Common myeloid progenitor, CD34-positive (primary cell): ENCODE results near the gene SORT1.

Experiments used
- CTCF ChIA-PET: fragments of 350-600 bp; sonication (Branson Sonifier 250); formaldehyde crosslinking; loops from one replicate; lab custom pipeline; 2021; ENCODE audit warnings: antibody characterized with exemption; lab: Charles Lee
- POLR2A ChIA-PET: fragments of 350-600 bp; sonication (Branson Sonifier 250); formaldehyde crosslinking; loops from one replicate; lab custom pipeline; 2021; ENCODE audit warnings: antibody characterized with exemption; lab: Charles Lee
- DNase-seq, 3 donors: peaks; one replicate each; pipeline versions ENCODE4 v3.0.0 to v3.0.0-alpha.2; 2013
- H3K27ac ChIP-seq, 2 experiments: 1 replicate in 1 of 2; 2 replicates in 1 of 2; pipeline ENCODE4 v1.7.0; 2013; ENCODE audit warnings: inconsistent platforms in 2 of 2, low read length in 2 of 2, mild to moderate bottlenecking in 2 of 2, low read depth in 1 of 2, moderate library complexity in 1 of 2; ENCODE audit not compliant: severe bottlenecking in 2 of 2, insufficient read depth in 1 of 2, poor library complexity in 1 of 2
- H3K27me3 ChIP-seq, 5 experiments: replicated peaks in 2 of 5; 1 replicate in 3 of 5; 2 replicates in 2 of 5; pipeline versions ENCODE4 v1.6.1 to v1.7.0; 2013; ENCODE audit warnings: low read length in 4 of 5, mild to moderate bottlenecking in 2 of 5, moderate library complexity in 2 of 5, inconsistent platforms in 1 of 5; ENCODE audit not compliant: insufficient read depth in 5 of 5, control insufficient read depth in 4 of 5
- H3K36me3 ChIP-seq, 4 experiments: 1 replicate in 2 of 4; 2 replicates in 2 of 4; pipeline versions ENCODE4 v1.6.1 to v1.7.0; 2013; ENCODE audit warnings: low read length in 3 of 4, control low read depth in 1 of 4, mild to moderate bottlenecking in 1 of 4; ENCODE audit not compliant: control insufficient read depth in 4 of 4, insufficient read depth in 4 of 4
- H3K4me1 ChIP-seq, 4 experiments: 1 replicate in 3 of 4; 2 replicates in 1 of 4; pipeline versions ENCODE4 v1.6.1 to v1.7.1; 2013; ENCODE audit warnings: low read length in 3 of 4, mild to moderate bottlenecking in 3 of 4, control low read depth in 1 of 4, inconsistent platforms in 1 of 4, moderate library complexity in 1 of 4; ENCODE audit not compliant: control insufficient read depth in 4 of 4, insufficient read depth in 4 of 4; ENCODE audit errors: control extremely low read depth in 1 of 4
- H3K4me3 ChIP-seq, 7 experiments: 1 replicate in 4 of 7; 2 replicates in 3 of 7; pipeline versions ENCODE4 v1.5.1 to v1.7.0; 2013; ENCODE audit warnings: mild to moderate bottlenecking in 7 of 7, low read length in 6 of 7, moderate library complexity in 6 of 7, inconsistent platforms in 2 of 7, low read depth in 2 of 7, control low read depth in 1 of 7; ENCODE audit not compliant: insufficient read depth in 4 of 7, control insufficient read depth in 1 of 7; ENCODE audit errors: extremely low read depth in 1 of 7
- H3K9me3 ChIP-seq, 5 experiments: 1 replicate in 4 of 5; 2 replicates in 1 of 5; pipeline versions ENCODE4 v1.6.1 to v1.7.1; 2013; ENCODE audit warnings: low read length in 4 of 5, mild to moderate bottlenecking in 2 of 5, inconsistent platforms in 1 of 5, low read depth in 1 of 5, moderate library complexity in 1 of 5; ENCODE audit not compliant: control insufficient read depth in 4 of 5, insufficient read depth in 2 of 5; ENCODE audit errors: control extremely low read depth in 1 of 5
- WGBS: methylation state at CpG from one replicate; pipeline ENCODE4 v1.1.5; 2013; ENCODE audit not compliant: insufficient coverage; 5-methylcytosine and 5-hydroxymethylcytosine counted together

The SORT1 gene

DNA sequence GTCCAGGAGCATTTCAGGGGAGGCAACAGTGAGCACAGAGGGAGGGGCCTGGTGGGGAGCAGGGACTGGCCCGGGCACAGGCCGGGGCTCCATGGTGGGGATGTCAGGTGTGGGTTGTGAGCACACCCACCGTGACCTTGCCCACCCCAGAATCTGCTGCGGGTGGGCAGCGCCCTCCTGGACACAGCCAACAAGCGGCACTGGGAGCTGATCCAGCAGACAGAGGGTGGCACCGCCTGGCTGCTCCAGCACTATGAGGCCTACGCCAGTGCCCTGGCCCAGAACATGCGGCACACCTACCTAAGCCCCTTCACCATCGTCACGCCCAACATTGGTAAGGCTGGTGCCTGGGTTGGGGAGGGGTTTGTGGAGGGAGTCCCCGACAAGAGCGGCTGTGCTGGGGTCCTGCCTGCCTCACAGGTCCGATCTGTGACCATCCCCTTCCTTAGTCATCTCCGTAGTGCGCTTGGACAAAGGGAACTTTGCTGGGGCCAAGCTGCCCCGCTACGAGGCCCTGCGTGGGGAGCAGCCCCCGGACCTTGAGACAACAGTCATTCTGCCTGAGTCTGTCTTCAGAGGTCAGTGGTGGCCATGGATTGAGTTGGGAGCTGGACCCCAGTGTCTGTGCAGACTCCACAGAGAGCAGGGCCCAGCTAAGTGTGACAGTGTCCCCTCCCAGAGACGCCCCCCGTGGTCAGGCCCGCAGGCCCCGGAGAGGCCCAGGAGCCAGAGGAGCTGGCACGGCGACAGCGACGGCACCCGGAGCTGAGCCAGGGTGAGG lies 129.1 kb downstream of the SORT1 start:
- 95% methylated on average over 20 of the region's 29 CpGs for WGBS
- Histone ChIP-seq H3K4me3 (no peak overlapping the region), H3K9me3 (no peaks in the 10 kb centered on the region), H3K27ac (no peak overlapping the region), H3K36me3 (no peaks in the 10 kb centered on the region), H3K4me1 (peaks cover 0 to 3% (median 2%) of the 10 kb centered on the region in 4 experiments), H3K27me3 (peaks cover 0 to 5% (median 0%) of the 10 kb centered on the region in 5 experiments)
- ChIA-PET CTCF (interaction anchor here (0.7 to 2.0 kb wide), 7 partner anchors 9 to 264 kb away, joined by 3 to 8 read pairs (median 4); partner anchors contain the start of gene SORT1), POLR2A (no interaction called here)
- DNase-seq, result no peak

GRCh38 chr1:109267743-109268300 lies 129.9 kb downstream of the SORT1 start:
- H3K9me3 ChIP-seq, result no peaks in the 10 kb centered on the region
- H3K27me3 ChIP-seq, result peaks cover 0 to 12% (median 0%) of the 10 kb centered on the region in 5 experiments
- H3K36me3 ChIP-seq, result no peaks in the 10 kb centered on the region
- ChIA-PET CTCF (interaction anchor here (0.8 to 2.0 kb wide), 5 partner anchors 8 to 267 kb away, joined by 3 to 8 read pairs (median 4); no protein-coding TSS in a partner anchor), POLR2A (no interaction called here)
- no peak overlapping the region for H3K4me3 ChIP-seq
- no peak for DNase-seq
- H3K27ac ChIP-seq, result no peak overlapping the region
- WGBS, result 97% methylated on average over 16 of the region's 17 CpGs
- H3K4me1 ChIP-seq, result no peaks in the 10 kb centered on the region

- POLR2A ChIA-PET, result no interaction called here
- Histone ChIP-seq H3K4me3 (no peak overlapping the region), H3K9me3 (no peaks in the 10 kb centered on the region), H3K27me3 (peaks cover 0 to 21% (median 0%) of the 10 kb centered on the region in 5 experiments), H3K36me3 (no peaks in the 10 kb centered on the region), H3K4me1 (no peaks in the 10 kb centered on the region), H3K27ac (no peak overlapping the region)
- no peak for DNase-seq
- CTCF ChIA-PET, result interaction anchor here (0.9 to 8.7 kb wide), 3 partner anchors 27 to 268 kb away, joined by 4 to 95 read pairs (median 4); partner anchors contain the start of gene SORT1
- WGBS, result 91% methylated on average over 11 of the region's 11 CpGs
These were observed 130.8 kb downstream of the SORT1 start for GRCh38 chr1:109266965-109267364.

DNA sequence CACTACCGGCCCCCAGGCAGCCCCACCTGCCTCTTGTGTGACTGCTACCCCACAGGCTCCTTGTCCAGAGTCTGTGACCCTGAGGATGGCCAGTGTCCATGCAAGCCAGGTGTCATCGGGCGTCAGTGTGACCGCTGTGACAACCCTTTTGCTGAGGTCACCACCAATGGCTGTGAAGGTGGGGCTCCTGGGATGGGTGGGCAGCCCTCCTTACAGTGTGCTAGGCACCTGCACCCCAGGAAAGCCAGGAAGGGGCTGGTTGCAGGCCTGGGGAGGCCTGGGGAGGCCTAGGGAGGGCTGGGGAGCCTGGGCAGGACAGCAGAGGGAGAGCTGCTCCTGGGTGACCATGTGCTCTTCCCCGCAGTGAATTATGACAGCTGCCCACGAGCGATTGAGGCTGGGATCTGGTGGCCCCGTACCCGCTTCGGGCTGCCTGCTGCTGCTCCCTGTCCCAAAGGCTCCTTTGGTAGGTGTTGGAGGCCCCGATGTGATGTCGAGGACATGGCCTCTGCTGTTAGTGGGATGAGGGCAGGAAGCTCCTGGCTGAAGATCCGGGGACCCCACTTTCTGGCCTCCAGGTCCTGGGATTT lies 131.9 kb downstream of the SORT1 start:
- ChIA-PET CTCF (interaction anchor here (0.6 to 8.7 kb wide), 7 partner anchors 12 to 268 kb away, joined by 3 to 95 read pairs (median 4); partner anchors contain the start of gene SORT1), POLR2A (no interaction called here)
- 100% methylated on average over 3 of the region's 13 CpGs for WGBS
- DNase-seq, result no peak
- Histone ChIP-seq H3K9me3 (no peaks in the 10 kb centered on the region), H3K4me1 (no peaks in the 10 kb centered on the region), H3K27ac (no peak overlapping the region), H3K27me3 (peaks cover 0 to 25% (median 0%) of the 10 kb centered on the region in 5 experiments), H3K4me3 (no peak overlapping the region), H3K36me3 (no peaks in the 10 kb centered on the region)

DNA sequence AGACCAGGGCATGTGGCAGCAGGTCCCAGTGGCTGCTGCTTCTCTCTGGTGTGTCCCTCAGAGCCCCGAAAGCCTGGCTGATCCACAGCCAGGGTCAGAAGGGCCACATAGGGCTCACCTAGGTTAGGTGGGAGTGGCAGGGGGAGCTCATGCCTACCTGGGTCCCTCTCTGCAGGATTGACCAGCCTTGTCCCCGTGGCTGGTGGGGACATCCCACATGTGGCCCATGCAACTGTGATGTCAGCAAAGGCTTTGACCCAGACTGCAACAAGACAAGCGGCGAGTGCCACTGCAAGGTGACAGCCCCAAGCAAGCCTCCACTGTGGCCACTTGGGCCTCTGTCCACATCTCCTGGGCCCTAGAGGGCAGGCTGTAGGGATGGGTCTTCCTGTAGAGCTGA lies 132.7 kb downstream of the SORT1 start:
- POLR2A ChIA-PET, result no interaction called here

DNA sequence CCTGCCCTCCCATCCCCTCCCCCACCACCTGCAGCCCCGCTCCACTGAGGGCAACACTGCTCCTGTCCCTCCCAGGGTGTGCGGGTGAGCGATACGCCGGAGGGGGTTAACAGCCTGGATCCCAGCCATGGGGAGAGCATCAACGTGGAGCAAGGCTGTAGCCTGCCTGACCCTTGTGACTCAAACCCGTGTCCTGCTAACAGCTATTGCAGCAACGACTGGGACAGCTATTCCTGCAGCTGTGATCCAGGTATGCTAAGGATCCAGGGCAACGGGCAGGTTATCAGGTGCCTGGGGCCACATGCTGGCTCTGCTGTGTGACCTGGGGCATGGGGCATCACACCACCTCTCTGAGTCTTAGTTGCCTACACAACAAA lies 133.4 kb downstream of the SORT1 start:
- H3K4me1 ChIP-seq, result no peaks in the 10 kb centered on the region
- H3K9me3 ChIP-seq, result no peaks in the 10 kb centered on the region
- H3K36me3 ChIP-seq, result no peaks in the 10 kb centered on the region
- ChIA-PET POLR2A (no interaction called here), CTCF (interaction anchor here (0.7 to 8.7 kb wide), 19 partner anchors 9 to 445 kb away, joined by 3 to 95 read pairs (median 5); partner anchors contain the start of genes PSRC1 and SORT1)
- H3K27ac ChIP-seq, result no peak overlapping the region
- WGBS, result 96% methylated on average over 8 of the region's 9 CpGs
- H3K4me3 ChIP-seq, result no peak overlapping the region
- no peak for DNase-seq
- H3K27me3 ChIP-seq, result peaks cover 0 to 25% (median 2%) of the 10 kb centered on the region in 5 experiments

More for the DNA sequence above, 132.7 kb downstream of the SORT1 start:
- no peak for DNase-seq
- Histone ChIP-seq H3K4me3 (no peak overlapping the region), H3K27me3 (peaks cover 0 to 25% (median 2%) of the 10 kb centered on the region in 5 experiments), H3K27ac (no peak overlapping the region), H3K4me1 (no peaks in the 10 kb centered on the region), H3K36me3 (no peaks in the 10 kb centered on the region), H3K9me3 (no peaks in the 10 kb centered on the region)
- CTCF ChIA-PET, result interaction anchor here (0.8 to 8.7 kb wide), 16 partner anchors 8 to 269 kb away, joined by 3 to 95 read pairs (median 6); partner anchors contain the start of gene SORT1
- WGBS, result 97% methylated on average over 4 of the region's 4 CpGs
